ENCODE measurements around the gene PLEKHH1. TPM values are rescaled to one million over a fixed set of nuclear protein-coding genes. Genes with fewer than 3 reads are reported as not detected.
"Not testable (repeated sequence)": the region's sequence is repeated elsewhere in the genome, so short reads cannot be mapped to it uniquely, and the experiment has no call there.

PLEKHH1 gene
- total and polyA plus RNA-seq, 4 experiments from 2014 or later, result 0.22 to 1.1 (median 0.41) TPM; not detected in 1

GRCh38 chr14:67622675-67623074 lies 89.6 kb downstream of the PLEKHH1 start:
- no peak for DNase-seq
- no peaks in the 10 kb centered on the region for H3K9me3 Mint-ChIP-seq
- peaks cover 4% of the 10 kb centered on the region for H3K27me3 ChIP-seq (ENCODE audit: insufficient read depth, low read length)
- no peaks in the 10 kb centered on the region for H3K36me3 ChIP-seq (ENCODE audit: insufficient read depth, low read length)
- peaks cover 7 to 25% (median 21%) of the 10 kb centered on the region in 4 donors for H3K4me1 Mint-ChIP-seq
- no peak overlapping the region for H3K4me3 ChIP-seq (ENCODE audit: low read length in 2 of 2)
- no peak overlapping the region for H3K4me3 Mint-ChIP-seq
- H3K27ac Mint-ChIP-seq, result no peak overlapping the region
- H3K4me1 ChIP-seq (ENCODE audit: insufficient read depth, low read length), result peaks cover 15% of the 10 kb centered on the region
- H3K27me3 Mint-ChIP-seq, result peaks cover 2 to 7% of the 10 kb centered on the region in 2 donors
- intact Hi-C loops (cut with micrococcal nuclease), result no loop called here
- H3K9me3 ChIP-seq (ENCODE audit: control insufficient read depth in 1 of 2, low read length in 2 of 2), result no peaks in the 10 kb centered on the region
- CTCF ChIA-PET (ENCODE audit: partially characterized antibody), result interaction anchor here (1.5 kb wide), 1 partner anchor 23 kb away, joined by 5 read pairs; the partner anchor contains the start of gene PIGH
- POLR2A ChIA-PET (ENCODE audit: partially characterized antibody), result no interaction called here
- H3K27ac ChIP-seq (ENCODE audit: low read depth, low read length), result no peak overlapping the region
- peaks cover 0 to 5% of the 10 kb centered on the region in 2 donors for H3K36me3 Mint-ChIP-seq

DNA sequence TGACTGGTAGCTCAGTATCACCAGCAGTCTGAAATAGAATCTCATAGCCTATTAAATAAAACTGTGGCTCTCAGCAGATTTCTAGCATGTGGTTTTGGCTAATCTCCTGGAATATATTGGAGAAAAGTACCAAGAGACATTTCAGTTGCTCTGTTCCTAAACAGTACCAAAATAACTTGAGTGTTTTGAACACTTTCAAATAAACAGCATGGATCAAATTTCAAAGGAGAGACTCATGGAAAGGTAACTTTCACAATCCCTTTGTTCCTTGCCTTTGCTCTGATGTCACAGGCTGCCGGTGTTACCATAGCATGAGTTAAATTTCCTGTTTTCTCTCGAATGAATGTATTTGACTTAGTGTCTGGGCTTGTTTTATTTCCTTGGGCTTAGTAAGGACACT lies 90.0 kb downstream of the PLEKHH1 start:
- DNase-seq, result no peak
- Histone ChIP-seq H3K27me3 (ENCODE audit: insufficient read depth, low read length) (peaks cover 4% of the 10 kb centered on the region), H3K36me3 (ENCODE audit: insufficient read depth, low read length) (no peaks in the 10 kb centered on the region), H3K9me3 (ENCODE audit: control insufficient read depth in 1 of 2, low read length in 2 of 2) (no peaks in the 10 kb centered on the region), H3K4me1 (ENCODE audit: insufficient read depth, low read length) (peaks cover 15% of the 10 kb centered on the region), H3K4me3 (ENCODE audit: low read length in 2 of 2) (no peak overlapping the region), H3K27ac (ENCODE audit: low read depth, low read length) (no peak overlapping the region)
- H3K27me3 Mint-ChIP-seq, result peaks cover 2 to 7% of the 10 kb centered on the region in 2 donors
- intact Hi-C loops (cut with micrococcal nuclease), result no loop called here
- ChIA-PET POLR2A (ENCODE audit: partially characterized antibody) (no interaction called here), CTCF (ENCODE audit: partially characterized antibody) (interaction anchor here (1.5 kb wide), 1 partner anchor 23 kb away, joined by 5 read pairs; the partner anchor contains the start of gene PIGH)
- H3K36me3 Mint-ChIP-seq, result peaks cover 0 to 5% of the 10 kb centered on the region in 2 donors
- no peak overlapping the region for H3K27ac Mint-ChIP-seq
- H3K4me3 Mint-ChIP-seq, result no peak overlapping the region
- peaks cover 7 to 25% (median 21%) of the 10 kb centered on the region in 4 donors for H3K4me1 Mint-ChIP-seq
- no peaks in the 10 kb centered on the region for H3K9me3 Mint-ChIP-seq

GRCh38 chr14:67626131-67626530 lies 93.0 kb downstream of the PLEKHH1 start:
- H3K27me3 ChIP-seq (ENCODE audit: insufficient read depth, low read length); DNase-seq; H3K27ac Mint-ChIP-seq; H3K36me3 Mint-ChIP-seq; H3K9me3 ChIP-seq (ENCODE audit: control insufficient read depth in 1 of 2, low read length in 2 of 2); H3K4me1 Mint-ChIP-seq; CTCF ChIA-PET (ENCODE audit: partially characterized antibody); H3K4me3 Mint-ChIP-seq; H3K27me3 Mint-ChIP-seq; POLR2A ChIA-PET (ENCODE audit: partially characterized antibody); H3K27ac ChIP-seq (ENCODE audit: low read depth, low read length); H3K9me3 Mint-ChIP-seq; intact Hi-C loops (cut with micrococcal nuclease); H3K4me1 ChIP-seq (ENCODE audit: insufficient read depth, low read length); H3K36me3 ChIP-seq (ENCODE audit: insufficient read depth, low read length); H3K4me3 ChIP-seq (ENCODE audit: low read length in 2 of 2): not testable (repeated sequence)

DNA sequence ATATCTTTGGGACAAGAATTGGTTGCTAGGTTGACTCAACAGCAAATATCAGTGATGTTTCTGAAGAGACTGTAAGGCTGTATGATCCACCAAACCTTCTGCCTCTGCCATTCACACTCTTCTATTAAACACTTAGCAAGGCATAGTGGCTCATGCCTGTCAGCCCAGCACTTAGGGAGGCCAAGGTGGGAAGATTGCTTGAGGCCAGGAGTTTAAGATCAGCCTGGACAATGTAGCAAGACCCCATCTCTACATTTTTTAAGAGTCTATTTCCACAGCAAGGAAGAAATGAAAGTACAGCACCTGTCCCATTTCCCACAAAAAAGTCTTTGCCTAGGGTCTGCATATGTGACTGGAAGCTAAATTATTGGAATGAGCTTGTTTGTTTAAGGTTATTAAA lies 94.4 kb downstream of the PLEKHH1 start:
- Mint-ChIP-seq H3K36me3 (no peaks in the 10 kb centered on the region), H3K27ac (no peak overlapping the region), H3K4me1 (peaks cover 0 to 1% (median 0%) of the 10 kb centered on the region in 4 donors), H3K4me3 (no peak overlapping the region), H3K9me3 (peaks cover 0 to 2% (median 0%) of the 10 kb centered on the region in 8 donors), H3K27me3 (peaks cover under 1 to 2% of the 10 kb centered on the region in 2 donors)
- CTCF ChIA-PET (ENCODE audit: partially characterized antibody), result interaction anchor here (1.8 kb wide), 1 partner anchor 8 kb away, joined by 6 read pairs; the partner anchor contains the start of gene ARG2
- no peaks in the 10 kb centered on the region for H3K36me3 ChIP-seq (ENCODE audit: insufficient read depth, low read length)
- DNase-seq, result no peak
- no peak overlapping the region for H3K27ac ChIP-seq (ENCODE audit: low read depth, low read length)
- no peaks in the 10 kb centered on the region for H3K4me1 ChIP-seq (ENCODE audit: insufficient read depth, low read length)
- H3K4me3 ChIP-seq (ENCODE audit: low read length in 2 of 2), result no peak overlapping the region
- no peaks in the 10 kb centered on the region for H3K27me3 ChIP-seq (ENCODE audit: insufficient read depth, low read length)
- intact Hi-C loops (cut with micrococcal nuclease), result no loop called here
- POLR2A ChIA-PET (ENCODE audit: partially characterized antibody), result no interaction called here
- H3K9me3 ChIP-seq (ENCODE audit: control insufficient read depth in 1 of 2, low read length in 2 of 2), result no peaks in the 10 kb centered on the region

DNA sequence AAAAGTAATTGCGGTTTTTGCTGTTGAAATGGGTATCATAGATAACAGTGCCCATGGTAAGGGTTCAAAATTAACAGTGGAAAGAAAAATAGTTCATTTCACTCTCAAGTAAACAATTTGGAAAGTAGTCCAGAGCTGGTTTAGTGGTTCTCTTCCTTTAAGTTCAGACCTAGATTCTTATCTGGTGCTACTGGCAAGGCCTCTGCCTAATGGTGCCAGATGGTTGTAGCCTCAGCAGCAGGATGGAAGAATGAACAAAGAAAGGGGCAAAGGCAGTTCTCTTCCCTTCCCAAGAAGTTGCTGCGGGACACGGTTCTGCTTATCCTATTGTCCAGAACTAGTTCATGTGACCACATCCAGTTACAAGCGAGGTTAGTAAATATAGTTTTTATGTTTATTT lies 97.1 kb downstream of the PLEKHH1 start:
- peaks cover 0 to 1% (median 0%) of the 10 kb centered on the region in 4 donors for H3K4me1 Mint-ChIP-seq
- no peak overlapping the region for H3K27ac ChIP-seq (ENCODE audit: low read depth, low read length)
- ChIA-PET POLR2A (ENCODE audit: partially characterized antibody) (no interaction called here), CTCF (ENCODE audit: partially characterized antibody) (interaction anchor here (1.0 kb wide), 1 partner anchor 30 kb away, joined by 3 read pairs; the partner anchor contains the start of gene PIGH)
- DNase-seq, result no peak
- peaks cover 0 to 2% (median 0%) of the 10 kb centered on the region in 8 donors for H3K9me3 Mint-ChIP-seq
- no peak overlapping the region for H3K27ac Mint-ChIP-seq
- intact Hi-C loops (cut with micrococcal nuclease), result no loop called here
- H3K36me3 ChIP-seq (ENCODE audit: insufficient read depth, low read length), result no peaks in the 10 kb centered on the region
- peaks cover 0 to 1% of the 10 kb centered on the region in 2 donors for H3K27me3 Mint-ChIP-seq
- H3K4me3 ChIP-seq (ENCODE audit: low read length in 2 of 2), result no peak overlapping the region
- H3K36me3 Mint-ChIP-seq, result no peaks in the 10 kb centered on the region
- H3K4me3 Mint-ChIP-seq, result no peak overlapping the region
- H3K4me1 ChIP-seq (ENCODE audit: insufficient read depth, low read length), result no peaks in the 10 kb centered on the region
- H3K27me3 ChIP-seq (ENCODE audit: insufficient read depth, low read length), result no peaks in the 10 kb centered on the region
- H3K9me3 ChIP-seq (ENCODE audit: control insufficient read depth in 1 of 2, low read length in 2 of 2), result no peaks in the 10 kb centered on the region

GRCh38 chr14:67630938-67631337 lies 97.8 kb downstream of the PLEKHH1 start:
- Mint-ChIP-seq H3K9me3 (peaks cover 0 to 2% (median 0%) of the 10 kb centered on the region in 8 donors), H3K4me1 (peaks cover 0 to 1% (median 0%) of the 10 kb centered on the region in 4 donors), H3K27ac (no peak overlapping the region), H3K4me3 (no peak overlapping the region), H3K36me3 (no peaks in the 10 kb centered on the region), H3K27me3 (peaks cover 0 to 1% of the 10 kb centered on the region in 2 donors)
- intact Hi-C loops (cut with micrococcal nuclease), result no loop called here
- no peak for DNase-seq
- Histone ChIP-seq H3K27me3 (ENCODE audit: insufficient read depth, low read length) (no peaks in the 10 kb centered on the region), H3K36me3 (ENCODE audit: insufficient read depth, low read length) (no peaks in the 10 kb centered on the region), H3K4me1 (ENCODE audit: insufficient read depth, low read length) (no peaks in the 10 kb centered on the region), H3K27ac (ENCODE audit: low read depth, low read length) (no peak overlapping the region), H3K4me3 (ENCODE audit: low read length in 2 of 2) (no peak overlapping the region), H3K9me3 (ENCODE audit: control insufficient read depth in 1 of 2, low read length in 2 of 2) (no peaks in the 10 kb centered on the region)
- ChIA-PET POLR2A (ENCODE audit: partially characterized antibody) (no interaction called here), CTCF (ENCODE audit: partially characterized antibody) (interaction anchor here (1.0 kb wide), 1 partner anchor 31 kb away, joined by 3 read pairs; the partner anchor contains the start of gene PIGH)

DNA sequence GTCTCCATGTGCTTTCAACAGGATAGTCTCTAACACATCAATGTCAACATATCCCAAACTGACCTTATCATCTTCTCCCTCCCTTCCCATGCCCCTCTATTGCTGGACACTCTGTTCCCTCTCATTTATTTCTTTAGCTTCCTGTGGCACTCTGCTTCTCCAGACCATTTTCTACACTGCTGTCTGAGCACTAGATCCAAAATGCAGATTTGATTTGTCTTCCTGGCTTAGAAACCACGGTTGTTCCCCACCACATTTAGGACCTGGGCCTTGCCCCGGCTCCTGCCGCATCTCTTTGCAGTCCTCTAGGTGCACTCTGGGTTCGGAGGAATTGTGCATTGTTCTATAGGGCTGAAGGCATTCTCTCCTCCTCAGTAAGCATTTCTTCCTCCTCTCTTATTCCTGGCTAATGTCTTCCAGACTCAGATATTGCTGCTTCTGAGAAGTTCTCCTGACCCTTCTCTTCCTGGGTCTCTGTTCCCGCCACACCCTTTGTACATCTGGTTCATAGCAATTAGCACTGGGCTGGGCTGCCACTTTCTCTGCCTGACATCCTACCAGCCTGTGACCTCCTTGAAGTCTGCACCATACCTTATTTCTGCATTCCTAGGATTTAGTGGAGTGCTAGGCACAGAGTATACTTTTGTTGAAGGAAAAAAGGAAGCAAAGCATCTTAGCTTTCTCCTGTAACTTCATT lies 100.5 kb downstream of the PLEKHH1 start:
- H3K4me1 Mint-ChIP-seq, result peaks cover 0 to 1% (median 0%) of the 10 kb centered on the region in 4 donors
- Histone ChIP-seq H3K9me3 (ENCODE audit: control insufficient read depth in 1 of 2, low read length in 2 of 2) (no peaks in the 10 kb centered on the region), H3K27me3 (ENCODE audit: insufficient read depth, low read length) (no peaks in the 10 kb centered on the region), H3K4me1 (ENCODE audit: insufficient read depth, low read length) (no peaks in the 10 kb centered on the region), H3K4me3 (ENCODE audit: low read length in 2 of 2) (no peak overlapping the region), H3K36me3 (ENCODE audit: insufficient read depth, low read length) (no peaks in the 10 kb centered on the region), H3K27ac (ENCODE audit: low read depth, low read length) (no peak overlapping the region)
- intact Hi-C loops (cut with micrococcal nuclease), result no loop called here
- no peak for DNase-seq
- peak overlapping the region in 1 of 7 donors; percentile 10 for H3K27ac Mint-ChIP-seq
- CTCF ChIA-PET (ENCODE audit: partially characterized antibody), result interaction anchor here (0.6 to 1.0 kb wide), 2 partner anchors 15 to 21 kb away, joined by 3 read pairs; no protein-coding TSS in a partner anchor
- H3K36me3 Mint-ChIP-seq, result no peaks in the 10 kb centered on the region
- POLR2A ChIA-PET (ENCODE audit: partially characterized antibody), result no interaction called here
- no peak overlapping the region for H3K4me3 Mint-ChIP-seq
- H3K27me3 Mint-ChIP-seq, result peaks cover 0 to 1% of the 10 kb centered on the region in 2 donors
- peaks cover 0 to 2% (median 0%) of the 10 kb centered on the region in 8 donors for H3K9me3 Mint-ChIP-seq
